ENCODE results near the gene AOPEP.

DNA sequence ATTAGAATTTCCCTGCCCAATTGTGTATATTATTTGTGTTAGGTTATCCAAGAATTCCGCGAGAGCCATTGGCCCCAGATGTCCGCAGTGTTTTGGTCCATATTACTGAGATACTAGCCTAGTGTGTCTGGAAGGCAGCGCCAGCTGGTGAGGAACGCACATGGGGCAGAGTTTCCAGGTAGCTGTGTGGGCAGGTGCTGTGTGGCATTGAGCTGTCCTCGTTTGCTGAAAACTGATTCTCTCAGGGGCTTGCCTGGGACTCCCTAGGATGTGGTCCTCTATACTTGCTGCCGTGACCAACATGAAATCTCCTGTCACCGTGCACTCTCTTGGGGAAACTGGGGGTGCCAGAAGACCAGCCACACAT, 302.3 kb downstream of the AOPEP start:
- TF ChIP-seq, protein P1, sequence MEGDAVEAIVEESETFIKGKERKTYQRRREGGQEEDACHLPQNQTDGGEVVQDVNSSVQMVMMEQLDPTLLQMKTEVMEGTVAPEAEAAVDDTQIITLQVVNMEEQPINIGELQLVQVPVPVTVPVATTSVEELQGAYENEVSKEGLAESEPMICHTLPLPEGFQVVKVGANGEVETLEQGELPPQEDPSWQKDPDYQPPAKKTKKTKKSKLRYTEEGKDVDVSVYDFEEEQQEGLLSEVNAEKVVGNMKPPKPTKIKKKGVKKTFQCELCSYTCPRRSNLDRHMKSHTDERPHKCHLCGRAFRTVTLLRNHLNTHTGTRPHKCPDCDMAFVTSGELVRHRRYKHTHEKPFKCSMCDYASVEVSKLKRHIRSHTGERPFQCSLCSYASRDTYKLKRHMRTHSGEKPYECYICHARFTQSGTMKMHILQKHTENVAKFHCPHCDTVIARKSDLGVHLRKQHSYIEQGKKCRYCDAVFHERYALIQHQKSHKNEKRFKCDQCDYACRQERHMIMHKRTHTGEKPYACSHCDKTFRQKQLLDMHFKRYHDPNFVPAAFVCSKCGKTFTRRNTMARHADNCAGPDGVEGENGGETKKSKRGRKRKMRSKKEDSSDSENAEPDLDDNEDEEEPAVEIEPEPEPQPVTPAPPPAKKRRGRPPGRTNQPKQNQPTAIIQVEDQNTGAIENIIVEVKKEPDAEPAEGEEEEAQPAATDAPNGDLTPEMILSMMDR (IDR thresholded peaks at IDR 0.05): no peak
- TF ChIP-seq EP300 (IDR thresholded peaks at IDR 0.05): no peak
- no peak for TF ChIP-seq POLR2A (IDR thresholded peaks at IDR 0.05)

All from sigmoid colon (tissue), 4 donors.